CD4-positive, alpha-beta T cell (primary cell): Measurements from ENCODE around the gene WDR38. TPM values are rescaled to one million over a fixed set of nuclear protein-coding genes. Genes with fewer than 3 reads are reported as not detected.

ENCODE experiments used
- ATAC-seq: fragments of 200-7000 bp; cut with Tn5 transposase; one replicate; pipeline ENCODE4 v1.10.0; 2022; ENCODE audit warnings: mild to moderate bottlenecking; ENCODE audit not compliant: poor library complexity
- CTCF ChIA-PET: fragments of 350-600 bp; sonication (Branson Sonifier 250); formaldehyde crosslinking; loops from one replicate; lab custom pipeline; 2021; ENCODE audit warnings: antibody characterized with exemption, inconsistent platforms; lab: Charles Lee
- POLR2A ChIA-PET: fragments of 350-600 bp; sonication (Branson Sonifier 250); formaldehyde crosslinking; loops from one replicate; lab custom pipeline; 2021; ENCODE audit warnings: antibody characterized with exemption, inconsistent platforms; lab: Charles Lee
- DNase-seq, 14 experiments: peaks; one replicate each; pipeline ENCODE4 v3.0.0-alpha.2; 2013 to 2020; ENCODE audit warnings: mixed read lengths in 2 of 14
- H3K27ac ChIP-seq, 2 donors: one replicate each; pipeline versions ENCODE4 v1.5.1 to v1.7.0; 2013; ENCODE audit warnings: low read length in 2 of 2, low read depth in 1 of 2, mild to moderate bottlenecking in 1 of 2
- H3K27me3 ChIP-seq, 2 experiments: 1 replicate in 1 of 2; 2 replicates in 1 of 2; pipeline versions ENCODE4 v1.6.1 to v1.7.0; 2013; ENCODE audit warnings: low read length in 2 of 2, control low read depth in 1 of 2, mild to moderate bottlenecking in 1 of 2, moderate library complexity in 1 of 2; ENCODE audit not compliant: insufficient read depth in 2 of 2, control insufficient read depth in 1 of 2
- H3K36me3 ChIP-seq: one replicate; pipeline ENCODE4 v1.6.1; 2013; ENCODE audit warnings: low read length, control low read depth; ENCODE audit not compliant: insufficient read depth
- H3K4me1 ChIP-seq: one replicate; pipeline ENCODE4 v1.6.1; 2013; ENCODE audit warnings: low read length, control low read depth; ENCODE audit not compliant: insufficient read depth
- H3K4me3 ChIP-seq: one replicate; pipeline ENCODE4 v1.5.1; 2013; ENCODE audit warnings: mild to moderate bottlenecking, low read length, moderate library complexity
- H3K9me3 ChIP-seq, 2 experiments: 1 replicate in 1 of 2; 2 replicates in 1 of 2; pipeline versions ENCODE4 v1.6.1 to v1.7.0; 2013; ENCODE audit warnings: low read length in 2 of 2, mild to moderate bottlenecking in 2 of 2, control low read depth in 1 of 2, moderate library complexity in 1 of 2; ENCODE audit not compliant: control insufficient read depth in 1 of 2, insufficient read depth in 1 of 2
- H3K27ac Mint-ChIP-seq: one replicate; pipeline ENCODE4 v1.8.0; 2020; ENCODE audit warnings: mixed read lengths
- H3K27me3 Mint-ChIP-seq: one replicate; pipeline ENCODE4 v1.8.0; 2021; ENCODE audit warnings: mixed read lengths
- H3K36me3 Mint-ChIP-seq: one replicate; pipeline ENCODE4 v1.8.0; 2021; ENCODE audit warnings: low read depth, mixed read lengths
- H3K4me1 Mint-ChIP-seq: one replicate; pipeline ENCODE4 v1.8.0; 2021; ENCODE audit warnings: low read depth, mixed read lengths
- H3K4me3 Mint-ChIP-seq: one replicate; pipeline ENCODE4 v1.8.0; 2020; ENCODE audit warnings: mild to moderate bottlenecking, mixed read lengths
- H3K9me3 Mint-ChIP-seq: one replicate; pipeline ENCODE4 v1.8.0; 2020; ENCODE audit warnings: mixed read lengths
- CTCF ChIP-seq: fragments of 200-600 bp; IDR thresholded peaks from one replicate; pipeline ENCODE4 v1.8.0; 2022; ENCODE audit warnings: antibody characterized with exemption, mild to moderate bottlenecking
- intact Hi-C, 2 experiments: fragments of 100-400 bp; cut with DNase I in 1 of 2; cut with micrococcal nuclease in 1 of 2; formaldehyde crosslinking; loops; one replicate each; pipeline versions ENCODE4 v1.15.1 to v1.9.0; 2023 to 2025; cut with DNase I, micrococcal nuclease
- total RNA-seq, 174 experiments: library from RNA in 2 of 174; stranded (reverse) in 2 of 174; gene quantifications; one replicate each; pipeline ENCODE4 v1.2.3 and lab custom pipeline; 2021 to 2026

The WDR38 gene
- total RNA-seq, 2 experiments from 2014 or later, result not detected

GRCh38 chr9:124808246-124808956 lies 44.9 kb upstream of the WDR38 start:
- DNase-seq (no peak), ATAC-seq (no peak)
- H3K36me3 Mint-ChIP-seq, result no peaks in the 10 kb centered on the region
- intact Hi-C loops, result no loop called here
- no peak for TF ChIP-seq CTCF
- Histone ChIP-seq H3K9me3 (no peaks in the 10 kb centered on the region), H3K27ac (no peak overlapping the region), H3K27me3 (no peaks in the 10 kb centered on the region), H3K4me1 (no peaks in the 10 kb centered on the region), H3K36me3 (no peaks in the 10 kb centered on the region), H3K4me3 (no peak overlapping the region)
- CTCF ChIA-PET, result no interaction called here
- no peak overlapping the region for H3K27ac Mint-ChIP-seq
- no peaks in the 10 kb centered on the region for H3K9me3 Mint-ChIP-seq
- H3K4me1 Mint-ChIP-seq, result no peaks in the 10 kb centered on the region
- H3K4me3 Mint-ChIP-seq, result no peak overlapping the region
- POLR2A ChIA-PET, result no interaction called here
- H3K27me3 Mint-ChIP-seq, result peaks cover 4% of the 10 kb centered on the region

GRCh38 chr9:124809211-124809610 lies 44.0 kb upstream of the WDR38 start:
- CTCF ChIA-PET, result no interaction called here
- POLR2A ChIA-PET, result no interaction called here
- intact Hi-C loops, result no loop called here

GRCh38 chr9:124809741-124810500 lies 43.3 kb upstream of the WDR38 start:
- no peak overlapping the region for H3K4me3 Mint-ChIP-seq
- H3K27me3 ChIP-seq, result no peaks in the 10 kb centered on the region
- H3K9me3 Mint-ChIP-seq, result no peaks in the 10 kb centered on the region
- CTCF ChIA-PET, result no interaction called here
- H3K4me1 ChIP-seq, result no peaks in the 10 kb centered on the region
- intact Hi-C loops, result no loop called here
- H3K4me1 Mint-ChIP-seq, result no peaks in the 10 kb centered on the region
- POLR2A ChIA-PET, result no interaction called here
- no peak overlapping the region for H3K27ac ChIP-seq
- DNase-seq (no peak), ATAC-seq (no peak)
- H3K36me3 ChIP-seq, result no peaks in the 10 kb centered on the region
- no peaks in the 10 kb centered on the region for H3K9me3 ChIP-seq
- peaks cover 3% of the 10 kb centered on the region for H3K27me3 Mint-ChIP-seq
- no peak overlapping the region for H3K4me3 ChIP-seq
- no peak overlapping the region for H3K27ac Mint-ChIP-seq
- no peak for TF ChIP-seq CTCF
- no peaks in the 10 kb centered on the region for H3K36me3 Mint-ChIP-seq

More at GRCh38 chr9:124809211-124809610, 44.0 kb upstream of the WDR38 start:
- H3K27me3 Mint-ChIP-seq, result peaks cover 4% of the 10 kb centered on the region
- DNase-seq (no peak), ATAC-seq (no peak)
- no peak for TF ChIP-seq CTCF
- H3K9me3 Mint-ChIP-seq, result no peaks in the 10 kb centered on the region
- H3K36me3 Mint-ChIP-seq, result no peaks in the 10 kb centered on the region
- no peak overlapping the region for H3K27ac ChIP-seq
- H3K9me3 ChIP-seq, result no peaks in the 10 kb centered on the region
- no peaks in the 10 kb centered on the region for H3K4me1 Mint-ChIP-seq
- H3K36me3 ChIP-seq, result no peaks in the 10 kb centered on the region
- no peak overlapping the region for H3K4me3 Mint-ChIP-seq
- no peak overlapping the region for H3K4me3 ChIP-seq
- H3K27me3 ChIP-seq, result no peaks in the 10 kb centered on the region
- H3K4me1 ChIP-seq, result no peaks in the 10 kb centered on the region
- no peak overlapping the region for H3K27ac Mint-ChIP-seq
